CD4-positive, alpha-beta T cell treated with Interleukin-15 for 1 hour (primary cell): ENCODE results near the gene GNGT2.
A peak's percentile ranks its signal among the peaks of the same experiment; 100 is the strongest.

Source experiments
- DNase-seq: peaks from one replicate; pipeline ENCODE4 v3.0.0-alpha.2; 2020

The GNGT2 gene

GRCh38 chr17:49210158-49211029, at the start of gene GNGT2, which contains the start of gene ABI3:
GNGT2 (minus strand) TSS chr17:49210574; CDS start chr17:49207422, 3,152 bp downstream.
ABI3 (plus strand) TSS chr17:49210707; CDS start chr17:49210725, 18 bp downstream.
- DNase-seq, result peak; percentile 70

DNA sequence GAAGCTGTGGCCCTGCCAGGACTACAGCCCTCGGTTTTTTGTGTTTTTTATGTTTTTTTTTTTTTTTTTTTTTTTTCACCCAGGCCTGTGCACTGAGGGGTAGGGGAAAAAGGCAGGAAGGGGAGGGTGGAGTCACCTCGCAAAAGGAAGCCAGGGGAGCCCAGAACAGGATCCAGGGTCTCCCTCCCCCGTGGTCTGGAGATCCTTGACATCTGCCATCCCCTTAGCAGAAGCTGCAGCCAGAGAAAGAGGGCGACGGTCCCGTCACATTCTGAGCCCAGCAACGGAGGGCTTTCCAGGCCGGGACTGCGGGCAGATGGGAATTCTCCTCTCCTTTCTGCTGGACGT, 49.3 kb upstream of the GNGT2 start:
- DNase-seq, result no peak

GRCh38 chr17:49258394-49258793, 48.0 kb upstream of the GNGT2 start:
- DNase-seq, result no peak

GRCh38 chr17:49255125-49255524, 44.8 kb upstream of the GNGT2 start:
- DNase-seq, result no peak

GRCh38 chr17:49254066-49254465, 43.7 kb upstream of the GNGT2 start:
- no peak for DNase-seq

- DNase-seq, result peak; percentile 65
Measured at GRCh38 chr17:49252148-49252695, 41.8 kb upstream of the GNGT2 start.

DNA sequence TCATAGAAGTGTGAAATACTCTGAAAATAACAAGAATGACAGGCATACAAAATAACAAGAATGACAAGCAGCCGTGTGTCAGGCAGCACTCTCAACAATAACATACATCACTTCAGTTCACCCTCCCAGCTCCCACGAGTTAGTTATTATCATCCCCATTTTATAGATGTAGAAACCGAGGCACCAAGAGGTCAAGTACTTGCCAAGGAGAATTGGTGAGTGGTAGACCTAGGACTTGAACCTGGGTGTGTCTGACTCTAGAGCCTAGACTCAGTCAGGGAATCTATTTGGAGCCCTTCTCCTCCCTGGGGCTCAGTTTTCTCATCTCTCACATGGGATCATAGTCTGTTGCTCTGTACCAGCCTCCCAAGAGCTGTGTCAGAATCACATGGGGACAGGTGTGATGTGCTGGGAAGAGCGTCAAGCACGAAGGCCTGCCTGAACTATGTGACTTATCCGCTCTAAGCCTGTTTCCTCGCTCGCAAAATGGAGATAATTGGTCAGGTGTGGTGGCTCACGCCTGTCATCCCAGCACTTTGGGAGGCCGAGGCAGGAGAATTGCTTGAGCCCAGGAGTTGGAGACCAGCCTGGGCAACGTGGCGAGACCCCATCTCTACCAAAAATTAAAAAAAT, 39.6 kb upstream of the GNGT2 start:
- no peak for DNase-seq

DNA sequence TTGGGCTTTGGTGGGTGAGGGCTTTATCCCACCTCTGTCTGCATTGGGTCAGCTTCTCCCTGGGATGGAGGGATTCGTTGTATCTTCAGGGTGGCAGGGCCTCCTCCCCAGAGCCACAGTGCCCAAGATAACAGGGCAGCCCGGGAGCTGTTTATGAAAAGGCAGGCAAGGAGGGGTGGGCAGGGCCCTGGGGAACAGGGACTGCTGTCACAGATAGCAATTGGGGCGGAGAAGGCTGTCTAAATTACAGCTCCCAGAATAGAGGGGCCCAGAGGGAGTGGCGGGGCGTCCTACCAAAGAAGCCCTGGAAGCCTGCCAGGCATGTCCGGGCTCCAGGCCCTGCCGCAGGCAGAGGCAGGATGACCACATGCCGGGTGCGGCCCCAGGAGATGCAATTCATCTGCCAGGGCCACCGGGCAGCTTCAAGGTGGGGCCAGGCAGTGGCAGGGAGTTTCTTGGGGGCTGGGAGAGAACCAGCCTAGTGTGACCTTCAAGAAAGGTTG, 39.0 kb upstream of the GNGT2 start:
- no peak for DNase-seq

- no peak for DNase-seq
Measured at GRCh38 chr17:49247944-49248343, 37.6 kb upstream of the GNGT2 start.

GRCh38 chr17:49244839-49245238, 34.5 kb upstream of the GNGT2 start:
- no peak for DNase-seq

DNA sequence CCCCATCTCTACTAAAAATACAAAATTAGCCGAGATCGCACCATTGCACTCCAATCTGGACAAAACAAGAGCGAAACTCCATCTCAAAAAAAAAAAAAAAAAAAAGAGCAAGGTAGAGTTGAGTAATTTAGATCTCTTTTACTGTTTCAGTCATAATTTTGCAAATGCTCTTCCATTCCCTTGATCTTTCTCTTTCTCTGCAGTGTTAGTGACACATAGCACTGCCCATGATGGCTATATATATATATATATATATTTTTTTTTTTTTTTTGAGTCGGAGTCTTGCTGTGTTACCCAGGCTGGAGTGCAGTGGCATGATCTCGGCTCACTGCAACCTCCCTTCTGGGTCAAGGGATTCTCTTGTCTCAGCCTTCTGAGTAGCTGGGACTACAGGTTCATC, 32.4 kb upstream of the GNGT2 start:
- no peak for DNase-seq

DNA sequence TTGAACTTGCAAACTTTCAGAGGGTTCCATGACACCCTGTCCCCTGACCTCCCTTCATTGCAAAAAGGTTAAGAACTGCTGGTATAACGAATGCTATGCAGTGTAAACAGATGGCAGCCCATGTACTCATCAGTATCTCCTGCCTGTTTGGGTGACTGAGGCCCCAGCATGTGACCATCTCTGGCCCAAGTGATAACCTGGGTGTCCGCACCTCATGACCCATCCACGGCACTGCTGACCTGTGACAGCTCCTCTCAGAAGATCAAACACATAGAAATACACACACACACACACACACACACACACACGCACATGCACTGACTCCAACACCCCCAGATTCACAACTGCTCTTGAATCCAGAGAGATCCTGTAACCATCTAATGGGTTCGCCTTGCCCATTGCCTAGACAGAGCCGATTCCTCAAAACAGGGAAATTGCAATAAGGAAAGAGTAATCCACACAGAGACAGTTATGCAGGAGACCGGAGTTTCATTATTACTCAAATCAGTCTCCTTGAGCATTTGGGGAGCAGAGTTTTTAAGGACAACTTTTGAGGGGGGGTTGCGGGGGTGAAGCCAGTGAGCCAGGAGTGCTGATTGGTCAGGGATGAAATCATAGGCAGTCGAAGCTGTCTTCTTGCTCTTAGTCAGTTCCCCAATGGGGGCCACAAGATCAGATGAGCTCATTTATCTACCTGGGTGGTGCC, 31.5 kb upstream of the GNGT2 start:
- no peak for DNase-seq

- DNase-seq, result no peak
Measured at GRCh38 chr17:49241040-49241439, 30.7 kb upstream of the GNGT2 start.

DNA sequence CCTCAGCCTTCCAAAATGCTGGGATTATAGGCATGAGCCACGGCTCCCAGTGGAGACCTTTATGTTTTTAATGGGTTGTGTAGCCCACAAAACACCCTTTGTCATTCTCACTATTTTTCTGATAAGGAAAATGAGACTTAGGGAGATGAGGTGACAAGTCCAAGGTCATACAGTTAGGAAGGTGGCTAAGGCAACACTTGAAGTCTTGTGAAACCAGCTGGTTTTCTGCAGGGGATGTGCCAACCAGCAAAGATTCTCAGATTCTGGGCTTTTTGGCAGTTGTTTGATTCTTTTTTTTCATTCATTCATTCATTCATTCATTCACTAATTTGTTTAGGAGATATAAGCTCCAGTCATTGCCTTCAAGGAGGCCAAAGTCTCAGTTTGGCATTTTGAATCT, 30.2 kb upstream of the GNGT2 start:
- no peak for DNase-seq

- DNase-seq, result no peak
Measured at GRCh38 chr17:49239963-49240362, 29.6 kb upstream of the GNGT2 start.

GRCh38 chr17:49235896-49236295, 25.5 kb upstream of the GNGT2 start:
- DNase-seq, result no peak

GRCh38 chr17:49234509-49235080, 24.2 kb upstream of the GNGT2 start:
- DNase-seq, result no peak

- no peak for DNase-seq
Measured at GRCh38 chr17:49231563-49231894, 21.2 kb upstream of the GNGT2 start.

DNA sequence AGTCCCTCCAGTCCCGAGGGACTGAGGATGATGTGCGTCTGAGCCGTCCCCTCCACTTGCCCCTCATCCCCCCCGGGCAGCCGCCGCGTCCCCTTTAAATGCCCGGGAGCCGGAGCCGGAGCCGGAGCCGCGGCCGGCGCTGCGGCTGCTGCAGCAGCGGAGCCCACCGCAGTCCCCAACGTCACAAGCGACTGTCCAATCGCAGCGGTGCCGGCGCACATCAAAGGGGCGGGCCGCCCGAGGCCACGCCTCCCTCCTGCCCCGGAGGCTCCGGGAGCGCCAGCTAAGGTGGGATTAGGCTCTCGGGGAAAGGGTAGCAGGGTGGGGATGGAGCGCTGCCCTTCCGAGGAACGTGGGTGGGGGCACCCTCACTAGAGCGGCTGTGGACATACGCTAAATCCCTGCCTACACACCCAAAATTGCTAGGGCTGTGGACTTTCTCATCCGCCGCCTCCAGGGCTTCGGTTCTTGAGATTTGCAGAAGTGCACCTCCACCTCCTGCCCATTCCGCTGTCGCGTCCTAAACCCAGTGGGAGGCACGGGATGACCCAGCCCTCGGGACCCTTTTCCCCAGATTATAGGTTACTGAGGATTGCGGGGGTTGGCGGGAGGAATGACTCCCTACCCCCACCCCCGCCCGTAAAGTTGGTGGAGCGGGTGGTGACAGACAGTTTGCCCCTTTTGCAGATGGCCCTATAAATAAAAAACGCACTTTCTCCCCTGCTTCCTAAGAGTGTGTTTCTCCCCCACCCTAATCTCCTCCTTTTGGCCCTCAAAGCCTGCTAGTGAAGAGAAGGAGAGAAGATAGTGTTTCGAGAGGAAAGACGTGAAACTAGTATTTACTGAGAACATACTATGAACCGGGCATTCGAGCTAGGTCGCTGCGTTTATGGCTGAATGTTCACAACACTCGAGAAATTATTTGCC, 20.5 kb upstream of the GNGT2 start, which contains the start of gene PHOSPHO1:
Gene PHOSPHO1 (minus strand): TSS at position 152 of the 927 bp plus-strand sequence. CDS start 4,096 bp downstream, outside the sequence.
- DNase-seq, result peak; percentile 88

- no peak for DNase-seq
Measured at GRCh38 chr17:49229805-49230600, 19.6 kb upstream of the GNGT2 start.
